ENCODE data around the gene PRDM16.

GRCh38 chr1:3423896-3424611 is 355.1 kb downstream of the PRDM16 start:
- TF ChIP-seq CTCF (IDR thresholded peaks at IDR 0.05) (no peak), POLR2A (IDR thresholded peaks at IDR 0.05) (no peak)

Measured in uterus (tissue), 2 donors.